GM18907 (cell line): ENCODE data around the gene DGKE.

Source experiments
- ATAC-seq: cut with Tn5 transposase; IDR thresholded peaks from one replicate; pipeline ENCODE4 v1.9.1; 2021; ENCODE audit warnings: mild to moderate bottlenecking, moderate library complexity; ENCODE audit not compliant: unreplicated experiment

Gene DGKE

GRCh38 chr17:56833809-56834379 is at the start of gene DGKE, which contains the start of gene C17orf67:
TSS of gene DGKE (plus strand) at chr17:56834151. CDS start at chr17:56834796, 645 bp downstream.
TSS of gene C17orf67 (minus strand) at chr17:56833920. CDS start at chr17:56815810, 18,110 bp downstream.
- peak; percentile 75 for ATAC-seq

GRCh38 chr17:56785405-56785804 is 48.5 kb upstream of the DGKE start:
- ATAC-seq: no peak

DNA sequence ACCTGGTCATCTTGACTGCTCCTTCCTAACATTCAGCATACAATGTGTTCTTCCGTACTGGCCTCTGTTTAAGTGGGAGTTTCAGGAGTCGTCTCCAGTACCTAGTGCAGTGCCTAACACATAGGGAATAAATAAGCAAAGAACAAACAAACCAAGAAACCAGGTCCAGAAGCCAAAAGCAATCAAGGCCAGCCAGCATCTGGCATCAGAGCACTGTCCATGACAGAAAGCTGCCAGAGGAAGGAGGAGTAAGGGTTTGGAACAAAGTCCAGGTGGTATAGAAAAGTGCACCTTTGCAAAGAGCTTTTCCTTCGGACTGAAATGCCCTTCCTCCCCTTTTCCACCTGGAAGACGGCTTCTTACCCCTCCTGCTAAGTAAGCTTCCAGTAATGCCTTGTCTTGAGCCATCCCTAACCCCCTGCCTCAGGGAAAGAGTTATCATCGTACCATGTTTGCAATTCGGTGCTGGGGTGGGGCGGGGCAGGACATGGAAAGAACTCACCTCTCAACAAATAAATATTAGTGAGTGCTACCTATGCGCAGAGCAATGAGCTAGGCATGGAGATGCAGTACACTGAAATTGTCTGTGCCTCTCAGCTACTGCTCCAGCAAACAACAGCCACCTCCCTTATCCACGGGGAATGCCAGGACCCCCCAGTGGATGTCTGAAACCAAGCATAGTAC is 47.8 kb upstream of the DGKE start:
- no peak for ATAC-seq

GRCh38 chr17:56786989-56787482 is 46.9 kb upstream of the DGKE start:
- ATAC-seq: peak; percentile 88

- no peak for ATAC-seq
These were observed 41.7 kb upstream of the DGKE start for GRCh38 chr17:56792267-56792666.

DNA sequence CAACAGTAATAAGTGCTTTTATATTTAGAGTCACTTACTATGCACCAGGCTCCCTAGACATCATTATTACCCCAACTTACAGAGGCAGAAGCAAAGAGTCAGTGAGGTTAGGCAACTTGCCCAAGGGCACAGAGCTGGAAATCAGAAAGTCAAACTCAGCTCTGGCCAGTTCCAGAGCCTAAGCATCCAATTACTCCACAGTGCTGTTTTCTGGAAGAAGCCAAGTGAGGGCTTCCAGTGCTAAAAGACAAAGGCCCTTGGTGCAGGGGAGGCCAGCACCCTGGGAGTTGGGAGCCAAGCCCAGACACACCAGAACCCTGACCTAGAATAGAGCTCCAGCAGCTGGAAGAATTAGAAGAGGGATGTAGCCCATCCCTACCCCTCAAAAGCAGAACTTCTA is 40.4 kb upstream of the DGKE start:
- ATAC-seq: no peak

- no peak for ATAC-seq
These were observed 40.0 kb upstream of the DGKE start for GRCh38 chr17:56793957-56794356.

- no peak for ATAC-seq
These were observed 38.6 kb upstream of the DGKE start for GRCh38 chr17:56795221-56795865.

GRCh38 chr17:56796536-56796935 is 37.4 kb upstream of the DGKE start:
- no peak for ATAC-seq

- no peak for ATAC-seq
These were observed 35.0 kb upstream of the DGKE start for GRCh38 chr17:56798916-56799315.

DNA sequence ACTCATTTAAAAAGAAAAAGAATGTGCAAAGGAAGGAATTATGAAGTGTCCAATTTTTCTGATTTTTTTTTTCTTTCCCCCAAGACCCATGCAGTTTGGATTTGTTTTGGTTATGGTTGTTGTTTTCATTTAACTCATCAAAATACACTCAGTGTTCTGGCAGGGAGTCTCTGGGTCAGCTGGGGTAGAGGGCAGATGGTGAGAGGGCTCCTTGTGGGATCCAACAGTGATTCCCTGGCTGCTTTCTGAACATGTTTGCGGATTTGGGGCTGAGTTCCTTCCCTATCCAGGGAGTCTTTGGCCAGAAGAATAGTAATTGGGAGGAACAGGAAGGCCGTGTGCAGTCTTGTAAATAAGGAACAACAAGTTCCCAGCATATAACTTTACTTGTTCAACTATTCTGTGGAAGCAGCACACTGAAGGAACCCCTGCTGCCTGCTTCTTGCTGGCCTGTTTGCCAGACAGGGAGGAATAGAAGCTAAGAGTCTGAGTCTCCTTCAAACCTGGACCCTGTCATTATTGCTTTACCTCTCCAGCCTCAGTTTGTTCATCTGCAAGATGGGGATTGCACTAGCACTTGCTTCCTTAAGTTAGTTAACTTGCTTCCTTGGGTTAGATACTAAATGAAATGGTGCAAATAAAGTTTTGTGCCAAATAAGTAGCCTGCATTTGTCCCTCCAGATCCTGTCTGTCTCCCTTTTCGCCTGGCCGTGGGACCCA is 32.3 kb upstream of the DGKE start:
- no peak for ATAC-seq

DNA sequence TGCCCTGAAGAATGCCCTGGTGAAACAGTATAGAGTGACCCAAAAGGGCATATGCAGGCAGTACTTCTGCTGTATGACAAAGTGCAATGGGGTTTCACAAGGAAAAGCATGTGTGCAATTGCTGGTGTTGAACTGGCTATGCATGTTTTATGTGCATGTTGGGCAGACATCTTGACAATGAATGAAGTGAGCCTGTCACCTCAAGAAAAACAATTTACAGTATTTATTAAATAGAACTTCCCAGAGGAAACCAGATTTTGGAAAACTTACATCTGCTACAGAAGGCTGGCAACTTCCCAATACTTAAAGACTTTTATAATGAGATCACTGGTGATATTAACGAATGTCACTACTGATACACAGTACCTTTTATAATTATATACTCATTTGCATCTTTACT is 30.9 kb upstream of the DGKE start:
- no peak for ATAC-seq

DNA sequence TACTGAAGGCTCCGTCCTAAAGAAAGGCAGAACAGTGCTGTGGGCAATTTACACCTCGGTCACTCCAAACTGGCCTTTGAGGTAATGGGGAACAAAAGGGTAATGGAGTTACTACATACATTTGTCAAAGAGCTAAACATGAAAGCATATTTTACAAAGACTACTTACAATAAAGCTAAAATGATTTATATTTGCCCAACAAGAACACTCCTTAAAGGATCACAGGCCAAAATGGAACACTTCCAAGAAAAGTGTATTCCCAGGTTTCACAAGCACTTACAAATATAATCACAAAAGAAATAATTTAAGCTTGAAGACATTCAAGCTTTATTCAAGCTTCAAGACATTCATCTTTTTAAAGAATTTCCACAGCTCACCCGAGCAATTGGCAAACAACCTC is 29.5 kb upstream of the DGKE start:
- ATAC-seq: no peak

DNA sequence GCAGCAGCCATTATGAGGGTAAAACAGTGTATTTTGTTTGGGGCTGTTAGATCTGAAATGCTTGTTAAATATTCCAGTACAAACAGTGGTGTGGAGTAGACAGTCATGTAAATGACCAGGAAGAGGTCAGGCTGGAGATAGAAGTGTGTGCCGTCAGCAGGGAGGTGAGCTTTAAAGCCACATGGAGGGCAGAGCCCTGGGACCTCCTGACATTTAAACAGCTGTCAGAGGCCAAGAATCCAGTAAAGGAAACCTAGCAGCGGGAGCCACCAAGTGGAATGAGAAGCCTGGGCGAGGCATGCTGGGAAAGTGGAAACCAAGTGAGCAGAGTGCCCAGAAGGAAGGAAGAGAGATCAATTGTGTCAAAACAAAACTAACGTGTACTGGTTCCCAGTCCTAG is 27.0 kb upstream of the DGKE start:
- no peak for ATAC-seq

DNA sequence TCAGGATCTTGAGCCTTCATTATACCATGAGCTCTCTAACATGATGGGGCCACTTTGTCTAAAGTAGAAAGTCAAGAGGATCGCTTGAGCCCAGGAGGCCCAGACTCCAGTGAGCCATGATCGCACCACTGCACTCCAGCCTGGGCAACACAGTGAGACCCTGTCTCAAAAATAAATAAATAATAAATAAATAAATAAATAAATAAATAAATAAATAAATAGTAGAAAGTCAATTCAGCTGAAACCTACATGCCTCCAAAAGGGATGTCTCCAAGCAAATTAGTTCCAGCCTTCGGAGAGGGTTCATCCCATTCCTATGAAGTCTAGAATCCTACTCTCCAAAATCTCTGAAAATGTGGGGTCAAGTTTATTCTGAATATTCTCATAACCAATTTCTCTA is 26.2 kb upstream of the DGKE start:
- no peak for ATAC-seq

GRCh38 chr17:56808503-56808902 is 25.4 kb upstream of the DGKE start:
- ATAC-seq: no peak

DNA sequence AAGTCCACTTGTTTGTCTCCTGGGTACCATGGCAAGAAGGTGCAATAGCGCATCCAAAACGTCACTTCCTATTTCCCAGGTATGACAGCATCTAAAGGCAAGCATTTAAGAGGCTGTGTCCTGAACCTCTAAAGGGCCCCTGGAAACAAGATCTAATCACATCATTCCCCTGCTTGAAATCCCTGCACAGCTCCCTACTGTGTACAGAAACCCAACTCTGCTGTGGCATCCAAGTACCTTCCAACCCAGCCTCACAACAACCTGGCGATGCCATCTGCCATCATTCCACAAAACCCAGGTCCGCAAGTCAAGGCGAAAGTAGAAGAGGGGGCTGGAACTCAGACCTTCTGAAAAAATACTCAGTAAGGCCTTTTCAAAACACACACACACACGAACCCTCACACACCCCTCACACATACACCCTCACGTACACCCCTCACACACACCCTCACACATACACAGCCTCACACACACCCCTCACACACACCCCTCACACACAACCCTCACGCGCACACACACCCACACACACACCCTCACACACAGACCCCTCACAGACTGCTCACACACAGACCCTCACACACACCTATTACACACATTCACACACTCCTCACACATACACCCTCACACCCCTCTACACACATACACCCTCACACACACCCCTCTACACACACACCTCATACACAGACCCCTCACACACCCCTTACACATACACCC is 24.7 kb upstream of the DGKE start:
- no peak for ATAC-seq

- no peak for ATAC-seq
These were observed 24.2 kb upstream of the DGKE start for GRCh38 chr17:56809820-56810179.

DNA sequence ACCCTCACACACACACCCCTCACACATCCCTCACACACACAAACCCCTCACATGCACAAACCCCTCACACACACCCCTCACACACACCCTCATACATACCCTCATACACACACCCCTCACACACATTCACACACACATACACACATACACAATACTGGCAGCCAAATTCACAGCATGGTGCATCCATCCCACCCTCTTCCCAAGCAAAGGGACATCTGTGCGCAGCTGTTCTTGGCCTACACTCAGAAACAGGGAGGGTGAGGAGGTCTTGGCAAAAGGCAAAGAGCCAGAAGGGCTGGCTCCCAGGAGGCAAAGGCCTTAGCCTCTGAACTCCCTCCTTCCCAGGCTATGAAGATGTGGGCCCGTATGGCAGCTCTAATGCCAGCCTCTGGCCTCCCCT is 23.6 kb upstream of the DGKE start:
- ATAC-seq: no peak

- ATAC-seq: no peak
These were observed 22.8 kb upstream of the DGKE start for GRCh38 chr17:56810891-56811775.
